Hepatocyte (in vitro differentiated cells): Measurements from ENCODE around the gene TTLL9.

ENCODE experiments used
- CTCF ChIP-seq: fragments of 200-600 bp; sonication (generic); IDR thresholded peaks from 2 replicates; pipeline ENCODE4 v1.5.1; 2016; ENCODE audit warnings: antibody characterized with exemption, mild to moderate bottlenecking; ENCODE audit not compliant: poor library complexity
- EZH2 ChIP-seq: fragments of 200-600 bp; sonication (generic); IDR thresholded peaks from 2 replicates; pipeline ENCODE4 v1.6.1; 2016; ENCODE audit warnings: antibody characterized with exemption, mild to moderate bottlenecking, borderline replicate concordance

- TF ChIP-seq CTCF (no peak), EZH2 (no peak)
These were observed 1.2 kb downstream of the TTLL9 start for GRCh38 chr20:31871618-31871954.
